ENCODE results near the gene ZNF675.

DNA sequence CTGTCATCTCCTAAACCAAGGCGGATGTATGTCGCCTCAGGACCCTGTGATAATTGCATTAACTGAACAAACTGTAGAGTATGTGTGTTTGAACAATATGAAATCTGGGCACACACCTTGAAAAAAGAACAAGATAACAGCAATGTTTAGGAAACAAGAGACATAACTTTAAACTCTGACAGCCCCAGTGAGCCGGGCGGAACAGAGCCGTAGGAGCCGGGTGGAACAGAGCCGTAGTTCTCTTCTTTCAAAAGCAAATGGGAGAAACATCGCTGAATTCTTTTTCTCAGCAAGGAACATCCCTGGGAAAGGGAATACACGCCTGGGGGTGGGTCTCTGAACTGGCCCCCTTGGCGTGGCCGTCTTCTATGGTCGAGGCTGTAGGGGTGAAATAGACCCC is 31.8 kb upstream of the ZNF675 start:
- no peak for TF ChIP-seq POLR2AphosphoS5 (IDR thresholded peaks at IDR 0.05; ENCODE audit: low read depth, low read length)
- TF ChIP-seq TAF1 (IDR thresholded peaks at IDR 0.05; ENCODE audit: borderline replicate concordance, low read depth, low read length) = no peak

Data from GM12892 (cell line).